HG03558 (cell line): ENCODE measurements around the gene MEA1.
"Not testable (repeated sequence)": the region's sequence is repeated elsewhere in the genome, so short reads cannot be mapped to it uniquely, and the experiment has no call there.

ENCODE experiments used
- ATAC-seq: cut with Tn5 transposase; IDR thresholded peaks from one replicate; pipeline ENCODE4 v1.9.1; 2021; ENCODE audit warnings: moderate number of reproducible peaks; ENCODE audit not compliant: unreplicated experiment; ENCODE audit errors: extremely low read depth

The MEA1 gene

GRCh38 chr6:43013843-43014433 is at the start of gene MEA1, which contains the start of gene KLHDC3:
Gene MEA1, minus strand, starts transcription at chr6:43013946. Its CDS starts 133 bp downstream, at chr6:43013813.
Gene KLHDC3, plus strand, starts transcription at chr6:43014249. Its CDS starts 2,944 bp downstream, at chr6:43017193.
- peak; percentile 79 for ATAC-seq

- ATAC-seq, result no peak
Measured at GRCh38 chr6:43062818-43063217, 49.1 kb upstream of the MEA1 start.

- no peak for ATAC-seq
Measured at GRCh38 chr6:43061861-43062260, 48.1 kb upstream of the MEA1 start.

GRCh38 chr6:43060755-43061633 is 47.2 kb upstream of the MEA1 start:
- no peak for ATAC-seq

- no peak for ATAC-seq
Measured at GRCh38 chr6:43060034-43060754, 46.4 kb upstream of the MEA1 start.

- peak; percentile 46 for ATAC-seq
Measured at GRCh38 chr6:43059168-43060033, 45.7 kb upstream of the MEA1 start, which contains the start of the genes KLC4 and MRPL2. Gene KLC4, plus strand, starts transcription at chr6:43059631. Its CDS starts 1,705 bp downstream, at chr6:43061336. Gene MRPL2, minus strand, starts transcription at chr6:43059434. Its CDS starts 53 bp downstream, at chr6:43059381.

GRCh38 chr6:43058531-43058930 is 44.8 kb upstream of the MEA1 start:
- no peak for ATAC-seq

GRCh38 chr6:43055966-43056365 is 42.2 kb upstream of the MEA1 start:
- no peak for ATAC-seq

GRCh38 chr6:43054206-43054943 is 40.6 kb upstream of the MEA1 start:
- ATAC-seq, result no peak

- no peak for ATAC-seq
Measured at GRCh38 chr6:43053545-43054205, 39.9 kb upstream of the MEA1 start, which contains the start of gene CUL7. Gene CUL7, minus strand, starts transcription at chr6:43053851. Its CDS starts 1,063 bp downstream, at chr6:43052788.

GRCh38 chr6:43052842-43053544 is 39.2 kb upstream of the MEA1 start:
- ATAC-seq, result no peak

- no peak for ATAC-seq
Measured at GRCh38 chr6:43052225-43052841, 38.6 kb upstream of the MEA1 start.

GRCh38 chr6:43050981-43051380 is 37.2 kb upstream of the MEA1 start:
- no peak for ATAC-seq

GRCh38 chr6:43047998-43048397 is 34.3 kb upstream of the MEA1 start:
- no peak for ATAC-seq

- ATAC-seq, result no peak
Measured at GRCh38 chr6:43045371-43045930, 31.7 kb upstream of the MEA1 start.

- no peak for ATAC-seq
Measured at GRCh38 chr6:43043310-43043709, 29.6 kb upstream of the MEA1 start.

GRCh38 chr6:43041475-43041874 is 27.7 kb upstream of the MEA1 start:
- ATAC-seq, result not testable (repeated sequence)
